ENCODE data around the gene MAPRE2.

DNA sequence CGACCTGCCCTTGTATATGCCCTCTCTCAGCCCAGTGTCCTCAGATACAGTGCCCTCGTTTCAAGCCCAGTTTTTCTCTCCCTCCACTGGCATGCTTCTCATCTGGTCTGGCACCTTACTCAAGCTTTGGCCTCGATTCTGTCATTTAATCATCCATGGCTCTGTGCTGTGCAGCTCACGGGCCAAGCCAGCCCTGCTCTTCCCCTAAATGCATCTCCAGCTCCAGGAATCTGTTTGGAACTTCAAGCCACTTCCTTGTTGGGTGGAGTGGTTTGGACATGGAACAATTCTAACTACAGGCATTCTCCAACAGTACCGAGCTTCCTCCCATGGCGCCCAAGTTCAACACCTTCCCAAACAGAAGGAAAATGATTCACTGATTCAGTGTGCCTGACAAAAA, 122.9 kb downstream of the MAPRE2 start:
- TF ChIP-seq, protein P1, sequence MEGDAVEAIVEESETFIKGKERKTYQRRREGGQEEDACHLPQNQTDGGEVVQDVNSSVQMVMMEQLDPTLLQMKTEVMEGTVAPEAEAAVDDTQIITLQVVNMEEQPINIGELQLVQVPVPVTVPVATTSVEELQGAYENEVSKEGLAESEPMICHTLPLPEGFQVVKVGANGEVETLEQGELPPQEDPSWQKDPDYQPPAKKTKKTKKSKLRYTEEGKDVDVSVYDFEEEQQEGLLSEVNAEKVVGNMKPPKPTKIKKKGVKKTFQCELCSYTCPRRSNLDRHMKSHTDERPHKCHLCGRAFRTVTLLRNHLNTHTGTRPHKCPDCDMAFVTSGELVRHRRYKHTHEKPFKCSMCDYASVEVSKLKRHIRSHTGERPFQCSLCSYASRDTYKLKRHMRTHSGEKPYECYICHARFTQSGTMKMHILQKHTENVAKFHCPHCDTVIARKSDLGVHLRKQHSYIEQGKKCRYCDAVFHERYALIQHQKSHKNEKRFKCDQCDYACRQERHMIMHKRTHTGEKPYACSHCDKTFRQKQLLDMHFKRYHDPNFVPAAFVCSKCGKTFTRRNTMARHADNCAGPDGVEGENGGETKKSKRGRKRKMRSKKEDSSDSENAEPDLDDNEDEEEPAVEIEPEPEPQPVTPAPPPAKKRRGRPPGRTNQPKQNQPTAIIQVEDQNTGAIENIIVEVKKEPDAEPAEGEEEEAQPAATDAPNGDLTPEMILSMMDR (IDR thresholded peaks at IDR 0.05): no peak
- no peak for TF ChIP-seq POLR2A (IDR thresholded peaks at IDR 0.05)

Data from heart left ventricle (tissue), 13 donors.